Uterus (tissue), 4 donors: ENCODE results near the gene BMF. TPM values are rescaled to one million over a fixed set of nuclear protein-coding genes. Genes with fewer than 3 reads are reported as not detected.

Experiments used
- DNase-seq, 2 donors: peaks; one replicate each; pipeline ENCODE4 v3.0.0-alpha.2; 2019 to 2020
- H3K27ac ChIP-seq, 2 donors: fragments of 200-600 bp; sonication (generic); 1 replicate in 1 of 2; 2 replicates in 1 of 2; pipeline ENCODE4 v1.5.1; 2016 to 2018
- H3K27me3 ChIP-seq, 2 donors: fragments of 200-600 bp; sonication (generic); one replicate each; pipeline ENCODE4 v1.5.1; 2018 to 2019; ENCODE audit warnings: control low read depth in 1 of 2
- H3K36me3 ChIP-seq, 2 donors: fragments of 200-600 bp; sonication (generic); one replicate each; pipeline ENCODE4 v1.5.1; 2019; ENCODE audit warnings: control low read depth in 1 of 2
- H3K4me1 ChIP-seq, 2 donors: fragments of 200-600 bp; sonication (generic); one replicate each; pipeline ENCODE4 v1.5.1; 2018 to 2019; ENCODE audit warnings: control low read depth in 1 of 2
- H3K4me3 ChIP-seq, 2 donors: fragments of 200-600 bp; sonication (generic); 1 replicate in 1 of 2; 2 replicates in 1 of 2; pipeline ENCODE4 v1.5.1; 2018 to 2019; ENCODE audit warnings: mild to moderate bottlenecking in 1 of 2
- H3K9me3 ChIP-seq, 2 donors: fragments of 200-600 bp; sonication (generic); one replicate each; pipeline ENCODE4 v1.5.1; 2019; ENCODE audit warnings: control low read depth in 1 of 2
- CTCF ChIP-seq, 4 experiments: fragments of 200-600 bp in 2 of 4; fragments of 450-650 bp in 2 of 4; sonication (generic) in 2 of 4; IDR thresholded peaks; one replicate each; pipeline ENCODE4 v1.5.1; 2016 to 2019; ENCODE audit warnings: antibody characterized with exemption in 4 of 4, mild to moderate bottlenecking in 2 of 4, moderate library complexity in 1 of 4
- POLR2A ChIP-seq, 2 donors: fragments of 450-650 bp; IDR thresholded peaks; one replicate each; pipeline ENCODE4 v1.6.1; 2016; ENCODE audit warnings: antibody characterized with exemption in 2 of 2, mild to moderate bottlenecking in 1 of 2, moderate library complexity in 1 of 2
- intact Hi-C: fragments of 100-400 bp; cut with DNase I; formaldehyde crosslinking; loops from one replicate; pipeline ENCODE4 v1.15.1; 2023; ENCODE audit warnings: low total_unique reads
- total RNA-seq, 4 donors: library from RNA; depleted of rRNA in 3 of 4; stranded (reverse); fragments of >200 nt in 3 of 4; gene quantifications; one replicate each; pipeline versions ENCODE4 v1.1.0 to v1.2.4, GENCODE V29; 2014 to 2023
- donor health status: DM: yes; HTN: yes; CAD: no.

BMF gene
- total RNA-seq, 4 donors from 2014 or later: 7.1 to 46.2 (median 22.6) TPM

GRCh38 chr15:40053831-40054604, 54.7 kb downstream of the BMF start:
- Histone ChIP-seq H3K9me3 (no peaks in the 10 kb centered on the region), H3K27ac (no peak overlapping the region), H3K36me3 (no peaks in the 10 kb centered on the region), H3K27me3 (no peaks in the 10 kb centered on the region), H3K4me1 (no peaks in the 10 kb centered on the region), H3K4me3 (no peak overlapping the region)
- intact Hi-C loops: loop anchor here (5.0 kb wide), 1 partner anchor 218 kb away; no protein-coding TSS in a partner anchor
- TF ChIP-seq CTCF (IDR thresholded peaks at IDR 0.05): no peak
- DNase-seq: no peak

GRCh38 chr15:40053079-40053830, 55.4 kb downstream of the BMF start:
- Histone ChIP-seq H3K36me3 (no peaks in the 10 kb centered on the region), H3K27me3 (no peaks in the 10 kb centered on the region), H3K9me3 (no peaks in the 10 kb centered on the region), H3K4me3 (no peak overlapping the region), H3K4me1 (no peaks in the 10 kb centered on the region), H3K27ac (no peak overlapping the region)
- no peak for DNase-seq
- no peak for TF ChIP-seq POLR2A (IDR thresholded peaks at IDR 0.05)
- TF ChIP-seq CTCF (IDR thresholded peaks at IDR 0.05): no peak
- intact Hi-C loops: loop anchor here (5.0 kb wide), 1 partner anchor 219 kb away; no protein-coding TSS in a partner anchor

- Histone ChIP-seq H3K27ac (no peak overlapping the region), H3K4me1 (peaks cover 0 to 5% of the 10 kb centered on the region in 2 donors), H3K36me3 (no peaks in the 10 kb centered on the region), H3K27me3 (no peaks in the 10 kb centered on the region), H3K9me3 (no peaks in the 10 kb centered on the region), H3K4me3 (no peak overlapping the region)
- TF ChIP-seq POLR2A (IDR thresholded peaks at IDR 0.05): no peak
- TF ChIP-seq CTCF (IDR thresholded peaks at IDR 0.05): no peak
- DNase-seq: no peak
- intact Hi-C loops: loop anchor here (5.0 kb wide), 1 partner anchor 220 kb away; no protein-coding TSS in a partner anchor
These were observed 56.1 kb downstream of the BMF start for GRCh38 chr15:40052604-40053003.

GRCh38 chr15:40051616-40052415, 56.9 kb downstream of the BMF start:
- Histone ChIP-seq H3K27me3 (no peaks in the 10 kb centered on the region), H3K9me3 (no peaks in the 10 kb centered on the region), H3K4me1 (peaks cover 0 to 6% of the 10 kb centered on the region in 2 donors), H3K36me3 (no peaks in the 10 kb centered on the region), H3K27ac (no peak overlapping the region), H3K4me3 (no peak overlapping the region)
- no peak for TF ChIP-seq POLR2A (IDR thresholded peaks at IDR 0.05)
- no peak for DNase-seq
- intact Hi-C loops: loop anchor here (5.0 kb wide), 1 partner anchor 220 kb away; no protein-coding TSS in a partner anchor

GRCh38 chr15:40050788-40051470, 57.8 kb downstream of the BMF start:
- no peak overlapping the region for H3K4me3 ChIP-seq
- no peaks in the 10 kb centered on the region for H3K9me3 ChIP-seq
- no peaks in the 10 kb centered on the region for H3K27me3 ChIP-seq
- H3K27ac ChIP-seq: peak overlapping the region in 1 of 2 donors; percentile 25
- DNase-seq: peak in 1 of 2 donors; percentile 46
- H3K4me1 ChIP-seq: peaks cover 0 to 6% of the 10 kb centered on the region in 2 donors
- intact Hi-C loops: loop anchor here (5.0 kb wide), 1 partner anchor 221 kb away; no protein-coding TSS in a partner anchor
- TF ChIP-seq POLR2A (IDR thresholded peaks at IDR 0.05) (no peak), CTCF (IDR thresholded peaks at IDR 0.05) (no peak)
- no peaks in the 10 kb centered on the region for H3K36me3 ChIP-seq
